ENCODE results near the gene BTBD2. TPM values are rescaled to one million over a fixed set of nuclear protein-coding genes. Genes with fewer than 3 reads are reported as not detected.
A peak's percentile ranks its signal among the peaks of the same experiment; 100 is the strongest.

BTBD2 gene
- total and polyA plus RNA-seq, 2 of the 8 experiments (the other 6 are each of a cell fraction or from before 2014, with no cell fraction given), result 91.7 to 92.3 TPM

DNA sequence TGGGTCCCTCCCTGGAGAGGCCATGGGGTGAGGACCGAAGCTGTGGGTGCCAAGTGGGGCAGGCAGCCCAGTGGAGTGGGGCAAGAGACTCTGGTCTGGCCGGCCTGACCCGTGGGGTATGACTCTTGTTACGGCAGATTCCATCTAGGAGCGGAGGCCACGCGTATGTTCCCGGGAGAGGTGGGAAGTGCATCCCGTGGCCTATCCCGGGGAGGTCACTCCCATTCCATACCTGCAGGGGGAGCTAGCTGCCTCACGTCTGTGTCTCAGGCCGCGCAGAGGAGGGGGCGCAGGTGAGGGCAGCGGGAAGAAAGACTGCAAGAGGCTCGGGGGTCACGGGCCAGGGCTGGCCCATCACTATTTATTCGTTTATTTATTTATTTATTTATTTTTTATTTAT, 69.6 kb downstream of the BTBD2 start:
- H3K27me3 ChIP-seq (replicated peaks in 1 of 4; ENCODE audit: control insufficient read depth in 3 of 4, extremely low read depth in 1 of 4, insufficient read depth in 3 of 4, low read length in 3 of 4), result no peaks in the 10 kb centered on the region
- TF ChIP-seq CTBP2 (IDR thresholded peaks at IDR 0.05; ENCODE audit: borderline replicate concordance, insufficient read depth, insufficient read length, low read length), result no peak
- no peak for TF ChIP-seq SP2 (IDR thresholded peaks at IDR 0.05; ENCODE audit: low read length)
- peak; percentile 66 to 73 for TF ChIP-seq RAD21 (IDR thresholded peaks at IDR 0.05 in 1 of 2, conservative IDR thresholded peaks at IDR 0.05 in 1 of 2; ENCODE audit: low read depth in 2 of 2, low read length in 2 of 2)
- TF ChIP-seq SP4 (IDR thresholded peaks at IDR 0.05; ENCODE audit: low read length), result no peak
- TF ChIP-seq FOSL1 (IDR thresholded peaks at IDR 0.05; ENCODE audit: insufficient read depth, low read depth, low read length), result no peak
- TF ChIP-seq HDAC6 (IDR thresholded peaks at IDR 0.05; ENCODE audit: low read depth, low read length), result no peak
- TF ChIP-seq RNF2 (IDR thresholded peaks at IDR 0.05; ENCODE audit: borderline replicate concordance, low read depth, low read length, missing control alignments, poor library complexity, severe bottlenecking), result no peak
- no peak for TF ChIP-seq TAF1 (IDR thresholded peaks at IDR 0.05; ENCODE audit: low read depth, low read length)
- peak; percentile 54; the same call in 1 of the 2 replicates for TF ChIP-seq CREB1 (IDR thresholded peaks at IDR 0.05)
- TF ChIP-seq RXRA (IDR thresholded peaks at IDR 0.05; ENCODE audit: insufficient read depth, low read depth, low read length), result no peak
- TF ChIP-seq, protein P1, sequence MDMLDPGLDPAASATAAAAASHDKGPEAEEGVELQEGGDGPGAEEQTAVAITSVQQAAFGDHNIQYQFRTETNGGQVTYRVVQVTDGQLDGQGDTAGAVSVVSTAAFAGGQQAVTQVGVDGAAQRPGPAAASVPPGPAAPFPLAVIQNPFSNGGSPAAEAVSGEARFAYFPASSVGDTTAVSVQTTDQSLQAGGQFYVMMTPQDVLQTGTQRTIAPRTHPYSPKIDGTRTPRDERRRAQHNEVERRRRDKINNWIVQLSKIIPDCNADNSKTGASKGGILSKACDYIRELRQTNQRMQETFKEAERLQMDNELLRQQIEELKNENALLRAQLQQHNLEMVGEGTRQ (IDR thresholded peaks at IDR 0.05; ENCODE audit: low read length), result no peak
- TF ChIP-seq TEAD4 (IDR thresholded peaks at IDR 0.05; ENCODE audit: low read depth, low read length), result peak; percentile 61

More for the DNA sequence above, 69.6 kb downstream of the BTBD2 start:
- Histone ChIP-seq H3K23ac (ENCODE audit: insufficient read length) (no peak overlapping the region), H3K23me2 (ENCODE audit: low read depth, low read length) (peaks cover 12% of the 10 kb centered on the region; the same call in 1 of the 2 replicates), H3K14ac (ENCODE audit: insufficient read length) (no peak overlapping the region), H2BK12ac (ENCODE audit: low read depth, low read length) (no peak overlapping the region), H3K36me3 (ENCODE audit: control insufficient read depth in 2 of 4, insufficient read depth in 4 of 4, low read length in 3 of 4) (no peaks in the 10 kb centered on the region; a peak in 1 of 8 replicates), H3K56ac (replicated peaks; ENCODE audit: insufficient read length, low read depth, low read length) (no peak overlapping the region), H4K8ac (ENCODE audit: extremely low read depth, insufficient read depth, low read length) (peak overlapping the region; percentile 89; the same call in 1 of the 2 replicates), H4K91ac (replicated peaks; ENCODE audit: insufficient read length, low read length) (no peak overlapping the region), H2BK5ac (ENCODE audit: low read depth, low read length) (no peak overlapping the region), H3K4ac (replicated peaks; ENCODE audit: insufficient read length, low read depth, low read length) (no peak overlapping the region), H2BK15ac (ENCODE audit: low read length) (no peak overlapping the region), H2BK20ac (ENCODE audit: low read length) (no peak overlapping the region), H3K4me2 (ENCODE audit: insufficient read depth in 1 of 2, low read depth in 2 of 2, low read length in 2 of 2) (peak overlapping the region in 1 of 2 experiments; percentile 39; a peak in 1 of 4 replicates), H2BK120ac (replicated peaks; ENCODE audit: low read depth, low read length) (no peak overlapping the region), H3K79me2 (ENCODE audit: control insufficient read depth in 1 of 2, insufficient read depth in 2 of 2, low read length in 2 of 2) (peaks cover 66 to 85% of the 10 kb centered on the region in 2 experiments), H3K9me3 (ENCODE audit: insufficient read depth in 2 of 2, low read depth in 1 of 2, low read length in 1 of 2) (no peaks in the 10 kb centered on the region; a peak in 1 of 4 replicates), H4K20me1 (replicated peaks in 1 of 2; ENCODE audit: control insufficient read depth in 1 of 2, insufficient read depth in 2 of 2, low read length in 2 of 2) (peaks cover 43 to 52% of the 10 kb centered on the region in 2 experiments), H3K79me1 (ENCODE audit: low read depth, low read length) (peaks cover 22% of the 10 kb centered on the region), H3K27ac (ENCODE audit: low read depth, low read length) (no peak overlapping the region), H3K9ac (replicated peaks in 1 of 4; ENCODE audit: extremely low read depth in 1 of 4, low read depth in 3 of 4, low read length in 3 of 4) (no peak overlapping the region), H4K5ac (ENCODE audit: insufficient read length, low read depth, low read length) (no peak overlapping the region), H2AFZ (ENCODE audit: low read length) (no peak overlapping the region), H3K4me3 (ENCODE audit: extremely low read depth in 1 of 4, insufficient read depth in 2 of 4, low read depth in 3 of 4, low read length in 4 of 4) (no peak overlapping the region), H3K18ac (ENCODE audit: extremely low read depth, low read length) (no peak overlapping the region), H2AK5ac (ENCODE audit: low read depth, low read length) (no peak overlapping the region), H3K4me1 (replicated peaks in 1 of 4; ENCODE audit: control insufficient read depth in 3 of 4, insufficient read depth in 4 of 4, low read length in 3 of 4) (peaks cover 0 to 19% (median 9%) of the 10 kb centered on the region in 4 experiments; a peak in 6 of 7 replicates)
- peak in 1 of 2 experiments; percentile 92 for DNase-seq (ENCODE audit: low read depth in 1 of 2, low spot score in 2 of 2)
- ChIA-PET CTCF (ENCODE audit: partially characterized antibody) (interaction anchor here (0.6 to 3.6 kb wide), 37 partner anchors 8 to 1241 kb away, joined by 3 to 23 read pairs (median 5); partner anchors contain the start of gene ABHD17A), POLR2A (ENCODE audit: partially characterized antibody) (interaction anchor here (0.5 to 3.4 kb wide), 8 partner anchors 9 to 342 kb away, joined by 3 to 13 read pairs (median 3); no protein-coding TSS in a partner anchor)
- 52% methylated on average over 18 of the region's 18 CpGs; no CpG with 5 or more reads in 1 of the 2 experiments for WGBS, 2 experiments (ENCODE audit: extremely low coverage in 1 of 2, insufficient coverage in 1 of 2, insufficient read length in 1 of 2, insufficient replicate concordance in 2 of 2, low coverage in 1 of 2, low lambda C conversion rate in 2 of 2, missing lambda C conversion rate in 1 of 2)
- peak; percentile 71 for FAIRE-seq
